Measurements from ENCODE around the gene ARID1B.

- TF ChIP-seq RFX5 (IDR thresholded peaks at IDR 0.05; ENCODE audit: low read depth, low read length) (no peak), ESRRA (IDR thresholded peaks at IDR 0.05; ENCODE audit: low read length) (no peak), EED (IDR thresholded peaks at IDR 0.05; ENCODE audit: low read depth) (no peak), SKIL (IDR thresholded peaks at IDR 0.05; ENCODE audit: low read depth, poor library complexity, severe bottlenecking) (no peak), ZBTB11 (CRISPR knock-in tag; IDR thresholded peaks at IDR 0.05) (no peak), SPI1 (IDR thresholded peaks at IDR 0.05; ENCODE audit: borderline replicate concordance, insufficient read depth, low read depth, low read length) (no peak), POLR2A (IDR thresholded peaks at IDR 0.05; ENCODE audit: low read depth, low read length) (no peak), EP300 (IDR thresholded peaks at IDR 0.05; ENCODE audit: borderline replicate concordance in 1 of 2, control insufficient read depth in 1 of 2, low read depth in 2 of 2, low read length in 2 of 2) (no peak), SUZ12 (IDR thresholded peaks at IDR 0.05; ENCODE audit: unreplicated experiment) (no peak)
- TF ChIP-seq, protein P1, sequence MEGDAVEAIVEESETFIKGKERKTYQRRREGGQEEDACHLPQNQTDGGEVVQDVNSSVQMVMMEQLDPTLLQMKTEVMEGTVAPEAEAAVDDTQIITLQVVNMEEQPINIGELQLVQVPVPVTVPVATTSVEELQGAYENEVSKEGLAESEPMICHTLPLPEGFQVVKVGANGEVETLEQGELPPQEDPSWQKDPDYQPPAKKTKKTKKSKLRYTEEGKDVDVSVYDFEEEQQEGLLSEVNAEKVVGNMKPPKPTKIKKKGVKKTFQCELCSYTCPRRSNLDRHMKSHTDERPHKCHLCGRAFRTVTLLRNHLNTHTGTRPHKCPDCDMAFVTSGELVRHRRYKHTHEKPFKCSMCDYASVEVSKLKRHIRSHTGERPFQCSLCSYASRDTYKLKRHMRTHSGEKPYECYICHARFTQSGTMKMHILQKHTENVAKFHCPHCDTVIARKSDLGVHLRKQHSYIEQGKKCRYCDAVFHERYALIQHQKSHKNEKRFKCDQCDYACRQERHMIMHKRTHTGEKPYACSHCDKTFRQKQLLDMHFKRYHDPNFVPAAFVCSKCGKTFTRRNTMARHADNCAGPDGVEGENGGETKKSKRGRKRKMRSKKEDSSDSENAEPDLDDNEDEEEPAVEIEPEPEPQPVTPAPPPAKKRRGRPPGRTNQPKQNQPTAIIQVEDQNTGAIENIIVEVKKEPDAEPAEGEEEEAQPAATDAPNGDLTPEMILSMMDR (IDR thresholded peaks at IDR 0.05 in 2 of 3, conservative IDR thresholded peaks at IDR 0.05 in 1 of 3; ENCODE audit: control insufficient read depth in 2 of 3, extremely low read depth in 1 of 3, insufficient read depth in 1 of 3, low read depth in 3 of 3, low read length in 3 of 3), result no peak
Observed at GRCh38 chr6:156912431-156912830, 135.3 kb downstream of the ARID1B start.

All from GM12878 (cell line).